HuH-7.5 (cell line): ENCODE measurements around the gene AMN.

Experiments used
- DNase-seq: peaks from one replicate; pipeline ENCODE4 v3.0.0; 2011; ENCODE audit warnings: low spot score

Gene AMN

GRCh38 chr14:102928412-102929240 lies 6.2 kb downstream of the AMN start:
- DNase-seq = no peak

- DNase-seq = no peak
Observed at GRCh38 chr14:102929241-102930137, 7.0 kb downstream of the AMN start.

- DNase-seq = no peak
Observed at GRCh38 chr14:102930138-102930752, 7.8 kb downstream of the AMN start.

GRCh38 chr14:102930753-102931579 lies 8.5 kb downstream of the AMN start:
- DNase-seq = no peak

GRCh38 chr14:102931580-102932285 lies 9.3 kb downstream of the AMN start:
- no peak for DNase-seq

- DNase-seq = no peak
Observed at GRCh38 chr14:102932484-102933248, 10.2 kb downstream of the AMN start.

GRCh38 chr14:102933618-102934231 lies 11.3 kb downstream of the AMN start:
- DNase-seq = no peak

GRCh38 chr14:102935756-102936155 lies 13.3 kb downstream of the AMN start:
- no peak for DNase-seq

GRCh38 chr14:102937331-102938175 lies 15.1 kb downstream of the AMN start:
- DNase-seq = no peak

GRCh38 chr14:102938191-102938590 lies 15.7 kb downstream of the AMN start:
- no peak for DNase-seq

- no peak for DNase-seq
Observed at GRCh38 chr14:102939329-102939728, 16.9 kb downstream of the AMN start.

GRCh38 chr14:102939820-102940561 lies 17.5 kb downstream of the AMN start:
- no peak for DNase-seq

- DNase-seq = no peak
Observed at GRCh38 chr14:102940729-102941362, 18.4 kb downstream of the AMN start.

- no peak for DNase-seq
Observed at GRCh38 chr14:102941419-102942011, 19.1 kb downstream of the AMN start.

GRCh38 chr14:102942069-102942468 lies 19.6 kb downstream of the AMN start:
- no peak for DNase-seq

- DNase-seq = no peak
Observed at GRCh38 chr14:102943454-102943853, 21.0 kb downstream of the AMN start.

GRCh38 chr14:102943979-102944378 lies 21.5 kb downstream of the AMN start:
- no peak for DNase-seq
